ENCODE measurements around the gene DAB1. TPM values are rescaled to one million over a fixed set of nuclear protein-coding genes. Genes with fewer than 3 reads are reported as not detected.

Gene DAB1
- polyA plus RNA-seq, 3 donors: 6.5 to 7.3 (median 7.2) TPM

DNA sequence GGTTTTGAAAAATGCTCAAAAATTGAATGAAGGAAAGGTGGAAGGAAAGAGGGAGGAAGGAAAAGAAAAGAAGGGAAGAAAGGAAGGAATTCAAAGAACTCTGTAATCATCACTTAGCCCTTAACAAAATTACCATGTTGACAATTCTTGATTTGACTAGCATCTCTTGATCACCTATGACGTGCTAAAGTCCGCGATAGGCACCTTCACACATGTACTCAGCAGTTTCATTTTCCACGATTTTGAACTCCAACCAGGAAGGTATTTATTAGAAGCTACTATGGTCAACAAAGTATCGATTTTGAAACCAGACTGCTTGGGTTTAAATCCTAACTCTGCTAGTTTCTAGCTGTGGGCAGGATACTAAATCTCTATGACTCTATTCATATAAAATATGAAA, 146.9 kb downstream of the DAB1 start:
- DNase-seq: no peak

- no peak for DNase-seq
These were observed 151.3 kb downstream of the DAB1 start for GRCh38 chr1:57272601-57273000.

DNA sequence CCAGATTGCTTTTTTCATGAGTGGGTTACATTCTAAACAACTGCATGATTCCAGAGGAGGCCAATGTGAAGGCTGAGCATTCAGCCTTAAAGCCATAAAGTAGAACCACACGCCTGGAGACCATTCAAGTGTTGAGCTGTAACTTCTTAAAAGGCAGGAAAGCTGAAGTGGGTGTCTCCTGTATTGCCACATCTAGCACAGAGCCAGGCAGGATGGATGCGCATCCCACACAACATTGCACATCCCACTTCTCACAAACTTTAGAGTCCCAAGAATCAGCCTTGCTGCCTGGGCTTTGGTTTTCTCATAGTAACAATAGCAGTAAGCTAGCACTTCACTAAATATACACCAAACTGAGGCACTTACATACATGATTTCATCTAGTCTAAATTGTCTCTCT, 151.7 kb downstream of the DAB1 start:
- DNase-seq: no peak

DNA sequence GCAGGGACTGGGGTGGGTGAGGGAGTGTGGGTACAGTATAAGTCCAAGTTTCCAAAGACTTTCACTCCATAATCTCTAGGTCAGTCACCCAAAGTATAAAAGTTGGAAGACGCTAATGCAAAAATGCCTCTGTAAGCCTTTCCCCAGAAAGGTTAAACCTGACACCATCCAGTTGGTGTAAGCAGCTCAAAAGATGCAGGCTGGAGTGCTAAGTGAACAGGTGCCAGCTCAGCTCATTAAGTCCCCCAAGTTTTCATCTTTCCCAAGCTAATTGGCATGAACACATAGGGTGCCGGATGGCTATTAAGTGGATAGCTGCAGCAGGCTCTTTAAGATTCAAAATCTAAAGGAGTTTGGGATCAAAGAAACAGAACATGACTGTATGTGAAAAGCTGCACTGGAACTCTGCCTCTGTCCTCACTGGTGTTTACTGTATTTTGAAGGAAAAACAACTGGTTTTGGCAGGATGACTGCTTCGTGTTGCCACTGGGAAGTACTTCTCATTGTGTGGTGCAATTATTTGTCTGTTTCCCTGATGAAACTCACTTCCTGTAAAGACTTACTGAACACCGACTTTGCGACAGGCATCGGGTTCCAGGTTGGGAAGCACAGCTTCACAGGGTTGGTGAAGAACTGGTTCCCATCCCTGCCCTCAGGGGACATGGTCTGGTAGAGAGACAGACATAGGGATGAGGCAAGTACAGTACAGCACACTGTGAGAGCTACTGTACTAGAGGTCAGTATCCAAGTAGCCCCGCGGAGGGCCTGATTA, 152.7 kb downstream of the DAB1 start:
- DNase-seq: no peak

DNA sequence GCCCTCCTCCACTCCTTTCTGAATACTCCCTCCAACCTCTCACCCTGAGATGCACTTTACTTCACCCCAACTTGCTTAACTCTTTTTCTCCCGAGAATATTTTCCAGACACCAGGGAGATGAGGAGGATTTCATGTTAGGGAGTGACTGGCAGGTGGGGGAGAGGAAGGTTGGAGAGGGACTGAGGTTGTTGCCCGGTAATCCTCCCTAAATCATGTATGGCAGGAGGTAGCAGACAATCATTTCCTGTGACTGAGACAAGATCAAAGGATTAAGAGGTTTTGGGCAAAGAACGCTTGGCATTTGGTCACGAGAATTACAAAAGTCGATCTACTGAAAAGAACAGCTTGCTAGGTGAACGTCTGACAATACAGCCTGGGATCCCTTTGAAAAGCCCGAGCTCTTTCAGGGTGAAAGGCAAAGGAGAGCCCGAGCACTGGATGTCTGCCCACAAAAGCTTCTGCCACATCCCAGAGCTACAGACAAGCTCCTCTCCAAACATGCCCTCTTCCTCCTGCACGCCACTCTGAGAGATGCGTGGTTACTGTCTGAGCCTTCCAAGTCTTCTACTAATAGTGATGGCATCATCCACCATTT, 154.1 kb downstream of the DAB1 start:
- no peak for DNase-seq

GRCh38 chr1:57265104-57265503, 158.8 kb downstream of the DAB1 start:
- DNase-seq: no peak

DNA sequence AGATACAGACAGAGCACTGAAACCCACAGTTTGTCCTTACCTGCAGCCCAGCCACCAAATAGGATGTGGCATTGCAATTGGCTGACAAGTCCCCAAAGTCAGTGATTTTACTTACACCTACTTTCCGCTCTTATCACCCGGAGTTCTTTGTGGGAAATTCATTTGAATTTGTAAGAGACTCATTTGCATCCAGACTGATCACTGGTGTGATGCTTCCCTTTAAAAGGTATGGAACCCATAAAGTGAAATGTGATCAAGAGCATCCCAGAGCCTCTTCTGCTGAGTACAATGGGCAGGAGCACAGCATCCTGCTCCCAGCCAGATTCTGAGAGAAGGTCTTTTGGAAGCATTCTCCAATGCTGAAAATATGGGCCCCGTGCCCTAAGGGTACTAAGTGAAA, 161.4 kb downstream of the DAB1 start:
- DNase-seq: no peak

DNA sequence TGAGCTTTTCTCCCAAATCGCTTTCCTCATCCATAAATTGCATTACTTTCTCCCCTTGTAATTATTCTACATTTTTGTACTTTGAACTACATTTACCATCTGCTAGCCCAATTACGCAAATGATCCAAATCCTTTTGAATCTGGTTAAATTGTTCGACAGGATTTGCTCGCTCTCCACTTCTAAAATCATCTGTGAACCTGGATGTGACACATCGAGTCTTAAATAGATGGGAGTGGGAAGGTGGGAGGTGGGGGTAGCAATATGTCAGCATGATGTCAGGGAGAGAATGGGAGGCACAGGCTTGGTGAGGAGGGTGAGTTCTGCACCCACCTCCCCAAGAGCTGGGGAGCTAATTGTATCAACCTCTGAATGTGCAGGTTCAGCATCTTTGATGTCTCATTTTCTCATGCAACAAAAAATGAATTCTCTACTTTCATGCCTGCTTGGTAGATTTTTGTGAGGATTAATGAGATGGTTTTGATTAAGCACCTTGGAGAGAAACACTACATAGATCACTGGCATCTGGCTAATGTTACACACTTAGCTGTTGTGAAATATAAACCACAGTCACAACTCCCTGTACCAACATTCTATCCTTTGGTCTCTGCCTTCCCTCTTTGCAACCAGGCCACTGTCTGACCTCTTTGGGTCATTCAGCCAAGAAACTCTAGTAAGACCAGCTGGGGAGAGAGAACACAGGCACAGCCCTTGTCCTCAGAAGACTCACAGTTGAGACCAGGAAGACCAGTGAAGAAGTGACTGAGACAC, 165.1 kb downstream of the DAB1 start:
- DNase-seq: peak; percentile 48

DNA sequence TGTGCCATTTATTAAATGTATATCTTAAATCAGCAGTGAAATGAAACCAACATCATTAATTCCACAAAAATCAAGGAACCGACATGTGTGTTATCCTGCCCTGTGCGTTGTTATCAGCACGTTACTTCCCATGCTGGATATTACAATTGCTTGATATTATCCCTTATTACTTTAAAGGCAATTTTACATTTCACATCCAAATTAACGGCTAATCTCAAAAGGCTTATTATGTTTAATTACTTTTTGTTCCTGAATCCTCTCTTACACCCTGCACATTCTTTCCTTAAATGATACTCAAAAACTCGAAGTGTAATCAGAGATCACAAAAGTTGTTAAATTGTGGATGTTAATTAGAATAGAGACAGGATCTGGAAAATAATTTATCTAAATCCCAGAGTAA, 167.9 kb downstream of the DAB1 start:
- no peak for DNase-seq

DNA sequence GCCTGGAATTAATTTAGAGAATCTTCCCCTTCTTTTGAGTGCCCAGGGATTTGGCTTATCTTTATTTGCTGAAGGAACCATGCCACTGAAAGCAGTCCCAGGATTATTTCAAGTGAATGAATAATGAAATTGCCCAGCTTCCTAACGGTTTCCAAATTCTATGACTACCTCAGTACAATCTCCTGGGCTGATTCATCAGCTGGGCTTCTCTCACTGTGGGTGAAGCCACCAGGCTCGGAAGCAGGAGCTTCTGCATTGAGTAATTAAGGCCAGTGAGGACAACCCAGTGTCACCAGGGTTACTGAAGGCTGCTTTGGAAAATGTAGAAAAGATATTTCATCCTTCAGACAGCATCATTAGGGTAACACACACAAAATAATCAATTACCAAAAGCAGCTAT, 169.8 kb downstream of the DAB1 start:
- no peak for DNase-seq

DNA sequence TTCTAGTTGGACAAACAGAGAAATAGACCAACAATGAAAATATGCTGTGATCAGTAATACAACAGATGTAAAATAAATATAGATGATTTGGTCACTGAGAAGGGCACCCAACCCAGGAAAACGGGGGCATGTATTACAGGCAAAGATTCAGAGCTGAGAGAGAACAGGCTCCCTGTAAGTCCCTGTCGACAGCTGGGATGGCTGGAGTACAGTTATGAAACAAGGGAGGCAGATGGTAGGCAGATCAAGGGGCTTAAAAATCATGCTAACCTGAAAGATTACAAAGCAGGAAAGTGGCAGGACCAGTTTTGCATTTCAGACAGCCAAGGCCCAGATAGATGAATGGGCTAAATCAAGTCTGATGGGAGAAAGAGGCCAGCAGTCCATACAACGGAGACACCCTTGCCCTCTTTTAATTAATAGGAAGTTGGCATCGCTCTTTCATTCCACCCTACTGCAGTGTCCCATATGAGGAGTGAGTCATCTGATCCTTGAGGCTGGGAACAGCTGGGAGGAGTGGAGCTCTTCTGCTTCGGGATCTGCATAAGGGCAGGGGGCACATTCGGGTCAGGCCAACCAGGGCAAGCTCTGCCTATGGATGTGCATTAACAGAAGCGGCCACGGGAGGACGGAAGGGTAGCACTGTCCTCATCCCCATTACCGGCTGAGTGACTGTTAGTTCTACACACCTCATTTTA, 171.1 kb downstream of the DAB1 start:
- DNase-seq: no peak

GRCh38 chr1:57250021-57250420, 173.8 kb downstream of the DAB1 start:
- DNase-seq: no peak

- no peak for DNase-seq
These were observed 174.3 kb downstream of the DAB1 start for GRCh38 chr1:57249511-57249910.

GRCh38 chr1:57248830-57249229, 175.0 kb downstream of the DAB1 start:
- DNase-seq: no peak

DNA sequence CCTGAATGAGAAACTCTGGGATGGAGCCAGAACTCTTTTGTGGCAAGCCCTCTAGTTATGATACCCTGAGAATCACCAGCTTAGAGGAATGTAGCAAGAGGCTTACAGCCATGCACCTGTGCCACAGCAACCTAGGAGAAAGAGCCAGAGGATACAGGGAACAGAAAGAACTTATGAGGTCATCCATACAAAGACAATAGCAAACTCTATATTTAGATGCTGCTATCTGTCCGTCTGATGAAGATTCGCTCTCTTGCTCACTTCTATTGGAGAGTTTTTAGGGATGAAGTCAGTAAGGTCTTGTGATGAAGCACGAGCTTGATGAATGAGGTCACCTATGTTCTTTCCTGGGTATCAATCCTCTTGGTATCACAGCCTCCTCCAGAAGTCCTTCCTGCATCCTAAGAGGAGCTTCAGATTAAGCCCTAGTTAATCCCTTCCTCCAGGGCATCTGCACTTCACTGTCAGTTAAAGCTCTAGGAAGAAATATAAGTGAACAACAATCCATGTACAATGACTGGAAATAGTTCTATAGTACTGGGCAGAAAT, 185.6 kb downstream of the DAB1 start:
- no peak for DNase-seq

- no peak for DNase-seq
These were observed 187.9 kb downstream of the DAB1 start for GRCh38 chr1:57235730-57236510.

DNA sequence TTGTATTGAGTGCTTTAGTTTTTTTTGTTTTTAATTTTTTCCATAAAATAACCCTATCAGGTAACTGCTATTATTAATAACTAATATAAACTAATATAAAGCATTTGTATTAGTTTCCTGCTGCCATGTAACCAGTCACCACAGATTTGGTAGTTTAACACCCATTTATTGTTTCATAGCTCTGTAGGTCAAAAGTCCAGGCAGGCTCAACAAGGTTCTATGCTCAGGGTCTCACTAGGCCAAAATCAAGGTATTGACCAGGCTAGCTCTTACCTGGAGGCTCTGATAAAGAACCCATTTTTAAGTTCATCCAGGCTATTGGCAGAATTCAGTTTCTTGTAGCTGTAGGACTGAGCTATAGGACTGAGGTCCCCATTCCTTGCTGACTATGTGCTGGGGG, 189.4 kb downstream of the DAB1 start:
- no peak for DNase-seq

DNA sequence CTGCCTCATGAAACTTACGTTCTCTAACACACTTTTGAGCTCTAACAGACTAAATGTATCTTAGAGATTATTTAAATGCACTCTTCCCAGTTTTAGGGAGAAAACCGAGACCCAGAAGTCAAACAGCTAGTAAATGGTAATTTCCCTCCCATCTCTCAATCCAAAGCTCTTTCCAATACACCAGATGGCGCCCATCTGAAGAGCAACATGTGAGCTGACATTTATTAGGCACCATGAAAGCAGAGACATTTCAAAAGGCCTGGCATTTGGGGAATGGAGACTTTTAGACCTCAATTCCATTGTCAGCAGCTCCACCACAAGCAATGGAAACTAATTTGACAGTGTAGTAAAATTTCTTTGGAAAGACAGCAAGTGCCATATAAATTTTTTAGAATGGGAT, 191.4 kb downstream of the DAB1 start:
- DNase-seq: no peak

- no peak for DNase-seq
These were observed 193.9 kb downstream of the DAB1 start for GRCh38 chr1:57229998-57230397.

DNA sequence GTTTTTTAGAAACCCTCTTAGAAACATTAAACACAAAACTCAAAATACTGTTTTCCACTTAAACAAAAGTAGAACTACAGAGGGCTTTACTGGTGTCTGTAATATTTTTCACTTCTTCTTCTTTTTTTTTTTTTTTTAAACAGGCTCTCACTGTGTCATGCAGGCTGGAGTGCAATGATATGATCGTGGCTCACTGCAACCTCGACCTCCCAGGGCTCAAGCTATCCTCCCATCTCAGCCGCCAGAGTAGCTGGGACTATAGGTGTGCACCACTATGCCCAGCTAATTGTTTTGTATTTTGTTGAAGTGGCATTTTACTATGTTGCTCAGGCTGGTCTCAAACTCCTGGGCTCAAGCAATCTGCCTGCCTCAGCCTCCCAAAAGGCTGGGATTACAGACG, 194.8 kb downstream of the DAB1 start:
- DNase-seq: no peak

DNA sequence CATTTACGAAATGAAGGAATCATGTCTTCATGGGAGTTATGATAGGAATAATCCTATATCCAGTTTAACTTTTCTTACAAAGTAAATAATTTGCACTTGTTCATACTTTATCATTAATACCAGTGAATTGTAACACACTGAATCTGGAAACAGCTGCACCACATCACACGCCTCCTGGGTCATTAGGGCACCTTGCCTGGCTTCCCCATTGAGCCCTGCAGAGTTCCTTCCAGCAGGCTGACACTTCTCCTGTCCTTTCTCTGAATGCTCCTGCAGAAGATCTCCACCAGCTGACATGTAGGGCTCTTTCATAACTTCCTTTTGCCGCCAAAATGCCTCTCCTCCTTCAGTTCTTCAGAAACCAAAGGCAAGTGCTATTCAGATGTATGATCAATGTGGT, 201.1 kb downstream of the DAB1 start:
- DNase-seq: no peak
